HCT116 (cell line): ENCODE results near the gene TDRD9. TPM values are rescaled to one million over a fixed set of nuclear protein-coding genes. Genes with fewer than 3 reads are reported as not detected.

ENCODE experiments used
- ATAC-seq: fragments of 200-7000 bp; cut with Tn5 transposase; 2 replicates; pipeline ENCODE4 v1.9.1; 2020; ENCODE audit warnings: mild to moderate bottlenecking, moderate library complexity
- BruUV-seq: library from RNA; stranded (reverse); fragments of 400-500 nt; replicated peaks from 2 replicates; lab custom pipeline; 2021; lab: Mats Ljungman, UMichigan
- CTCF ChIA-PET: fragments of 300-600 bp; sonication (Branson Sonifier 250); formaldehyde crosslinking; loops from one replicate; lab custom pipeline; 2021; ENCODE audit warnings: antibody characterized with exemption; lab: Charles Lee
- POLR2A ChIA-PET: fragments of 300-600, 350-600 bp; sonication (Branson Sonifier 250); formaldehyde crosslinking; loops from one replicate; lab custom pipeline; 2021; ENCODE audit warnings: antibody characterized with exemption; lab: Charles Lee
- RAD21 ChIA-PET, 2 experiments: fragments of 300-600 bp; sonication (Branson Sonifier 250); formaldehyde crosslinking; loops; one replicate each; lab custom pipeline; 2023; ENCODE audit warnings: low total read pairs in 2 of 2; ENCODE audit not compliant: uncharacterized antibody in 2 of 2, unreplicated experiment in 2 of 2, low non-redundant PET in 1 of 2; lab: Charles Lee
- DNase-seq: peaks from one replicate; pipeline ENCODE4 v3.0.0-alpha.2; 2010; ENCODE audit warnings: low read depth, low spot score
- H2AFZ ChIP-seq: fragments of 200-600 bp; shearing (Covaris generic), sonication (generic); 2 replicates; pipeline ENCODE4 v1.6.1; 2017; ENCODE audit warnings: low read depth, mixed run types, mixed read lengths, antibody characterized with exemption, low read length; ENCODE audit not compliant: poor library complexity, severe bottlenecking
- H3K27ac ChIP-seq: 2 replicates; pipeline ENCODE4 v1.5.1; 2012; ENCODE audit warnings: low read depth, low read length
- H3K27me3 ChIP-seq: fragments of 200-600 bp; sonication (generic); 2 replicates; pipeline ENCODE4 v1.6.1; 2016; ENCODE audit warnings: mixed run types, low read length, mixed read lengths; ENCODE audit not compliant: insufficient read depth
- H3K36me3 ChIP-seq, 2 experiments: fragments of 200-500 bp in 1 of 2; fragments of 200-600 bp in 1 of 2; sonication (Bioruptor generic) in 1 of 2; sonication (generic) in 1 of 2; 2 replicates each; pipeline versions ENCODE4 v1.5.1 to v1.6.1; 2014 to 2016; ENCODE audit warnings: low read length in 2 of 2, inconsistent platforms in 1 of 2, mixed read lengths in 1 of 2, mixed run types in 1 of 2; ENCODE audit not compliant: insufficient read depth in 2 of 2, control insufficient read depth in 1 of 2
- H3K4me1 ChIP-seq, 2 experiments: fragments of 200-600 bp in 1 of 2; sonication (generic) in 1 of 2; 2 replicates each; pipeline versions ENCODE4 v1.5.1 to v1.6.1; 2012 to 2017; ENCODE audit warnings: low read length in 2 of 2, inconsistent platforms in 1 of 2, mild to moderate bottlenecking in 1 of 2, mixed read lengths in 1 of 2, mixed run types in 1 of 2, moderate library complexity in 1 of 2; ENCODE audit not compliant: insufficient read depth in 2 of 2, control insufficient read depth in 1 of 2
- H3K4me2 ChIP-seq: fragments of 200-600 bp; sonication (generic); 2 replicates; pipeline ENCODE4 v1.6.1; 2017; ENCODE audit warnings: mixed run types, low read length, mixed read lengths
- H3K4me3 ChIP-seq, 2 experiments: fragments of 200-600 bp in 1 of 2; sonication (generic) in 1 of 2; replicated peaks in 1 of 2; 2 replicates each; pipeline ENCODE4 v1.5.1; 2011 to 2016; ENCODE audit warnings: low read length in 2 of 2, control low read depth in 1 of 2, low read depth in 1 of 2, mild to moderate bottlenecking in 1 of 2, mixed read lengths in 1 of 2, mixed run types in 1 of 2
- H3K79me2 ChIP-seq: fragments of 200-600 bp; sonication (generic); 2 replicates; pipeline ENCODE4 v1.6.1; 2017; ENCODE audit warnings: mild to moderate bottlenecking, mixed run types, low read length, moderate library complexity, mixed read lengths; ENCODE audit not compliant: insufficient read depth
- H3K9ac ChIP-seq: fragments of 200-600 bp; sonication (generic); 2 replicates; pipeline ENCODE4 v1.6.1; 2016; ENCODE audit warnings: low read length, mixed read lengths
- H3K9me2 ChIP-seq: fragments of 200-600 bp; sonication (generic), shearing (Covaris generic); 2 replicates; pipeline ENCODE4 v1.6.1; 2017; ENCODE audit warnings: mixed run types, mild to moderate bottlenecking, moderate library complexity; ENCODE audit not compliant: insufficient read depth
- H3K9me3 ChIP-seq, 2 experiments: fragments of 200-500 bp in 1 of 2; fragments of 200-600 bp in 1 of 2; sonication (Bioruptor generic) in 1 of 2; sonication (generic) in 1 of 2; 2 replicates each; pipeline ENCODE4 v1.6.1; 2014 to 2017; ENCODE audit warnings: low read length in 2 of 2, mixed read lengths in 2 of 2, inconsistent platforms in 1 of 2, low read depth in 1 of 2, mild to moderate bottlenecking in 1 of 2, mixed run types in 1 of 2, moderate library complexity in 1 of 2; ENCODE audit not compliant: control insufficient read depth in 1 of 2, insufficient read depth in 1 of 2
- H4K20me1 ChIP-seq: fragments of 200-600 bp; sonication (generic), shearing (Covaris generic); 2 replicates; pipeline ENCODE4 v1.6.1; 2017; ENCODE audit warnings: mixed run types, mild to moderate bottlenecking, moderate library complexity; ENCODE audit not compliant: insufficient read depth
- CBX3 ChIP-seq: IDR thresholded peaks from 2 replicates; pipeline ENCODE4 v1.6.1; 2012; ENCODE audit warnings: low read depth
- EGR1 ChIP-seq: IDR thresholded peaks from 2 replicates; pipeline ENCODE4 v1.6.1; 2012; ENCODE audit warnings: low read depth
- ELF1 ChIP-seq: IDR thresholded peaks from 2 replicates; pipeline ENCODE4 v1.6.1; 2012; ENCODE audit warnings: low read depth, borderline replicate concordance
- FOSL1 ChIP-seq: IDR thresholded peaks from 2 replicates; pipeline ENCODE4 v1.6.1; 2012; ENCODE audit warnings: low read depth
- JUND ChIP-seq: IDR thresholded peaks from 2 replicates; pipeline ENCODE4 v1.6.1; 2012
- POLR2A ChIP-seq: IDR thresholded peaks from 2 replicates; pipeline ENCODE4 v1.7.0; 2011; ENCODE audit warnings: borderline replicate concordance; ENCODE audit not compliant: insufficient read depth, insufficient read length; ENCODE audit errors: extremely low read depth
- SIN3A ChIP-seq: IDR thresholded peaks from 2 replicates; pipeline ENCODE4 v1.6.1; 2012; ENCODE audit warnings: low read depth
- SP1 ChIP-seq: IDR thresholded peaks from 2 replicates; pipeline ENCODE4 v1.6.1; 2012; ENCODE audit warnings: low read depth
- SRF ChIP-seq: IDR thresholded peaks from 2 replicates; pipeline ENCODE4 v1.6.1; 2012; ENCODE audit warnings: low read depth
- TCF7L2 ChIP-seq: IDR thresholded peaks from 2 replicates; pipeline ENCODE4 v1.7.0; 2011; ENCODE audit warnings: borderline replicate concordance, inconsistent platforms; ENCODE audit not compliant: insufficient read depth, insufficient read length; ENCODE audit errors: extremely low read depth
- ZFX ChIP-seq: fragments of 450-650 bp; IDR thresholded peaks from 2 replicates; pipeline ENCODE4 v1.6.1; 2017
- ZNF274 ChIP-seq: fragments of 200-500 bp; sonication (Bioruptor generic); IDR thresholded peaks from 2 replicates; pipeline ENCODE4 v1.6.1; 2014; ENCODE audit warnings: mild to moderate bottlenecking, low read depth, low read length, inconsistent platforms
- intact Hi-C: fragments of 100-400 bp; cut with micrococcal nuclease; formaldehyde crosslinking; loops from 2 replicates; pipeline ENCODE4 v1.10.0; 2022
- total RNA-seq: library from RNA; stranded (reverse); gene quantifications from one replicate; pipeline ENCODE4 v1.2.1, GENCODE V29; 2021; ENCODE audit not compliant: unreplicated experiment
- TF ChIP-seq, protein P1 (sequence below): IDR thresholded peaks from 2 replicates; pipeline ENCODE4 v1.6.1; 2012
- TF ChIP-seq, protein P2 (sequence below): IDR thresholded peaks from 2 replicates; pipeline ENCODE4 v1.6.1; 2011; ENCODE audit warnings: mild to moderate bottlenecking, low read length, moderate library complexity; ENCODE audit not compliant: insufficient replicate concordance; ENCODE audit errors: extremely low read depth
- TF ChIP-seq, protein P3 (sequence below), 3 experiments: fragments of 200-600 bp in 1 of 3; sonication (generic) in 1 of 3; IDR thresholded peaks in 2 of 3; conservative IDR thresholded peaks in 1 of 3; 2 replicates each; pipeline ENCODE4 v1.5.1; 2012 to 2017; ENCODE audit warnings: low read depth in 2 of 3, low read length in 2 of 3, antibody characterized with exemption in 1 of 3, borderline replicate concordance in 1 of 3, control low read depth in 1 of 3, mild to moderate bottlenecking in 1 of 3, mixed read lengths in 1 of 3, mixed run types in 1 of 3, moderate library complexity in 1 of 3; ENCODE audit not compliant: insufficient read depth in 1 of 3

Gene TDRD9
- total RNA-seq, 1 experiment from 2014 or later: not detected

DNA sequence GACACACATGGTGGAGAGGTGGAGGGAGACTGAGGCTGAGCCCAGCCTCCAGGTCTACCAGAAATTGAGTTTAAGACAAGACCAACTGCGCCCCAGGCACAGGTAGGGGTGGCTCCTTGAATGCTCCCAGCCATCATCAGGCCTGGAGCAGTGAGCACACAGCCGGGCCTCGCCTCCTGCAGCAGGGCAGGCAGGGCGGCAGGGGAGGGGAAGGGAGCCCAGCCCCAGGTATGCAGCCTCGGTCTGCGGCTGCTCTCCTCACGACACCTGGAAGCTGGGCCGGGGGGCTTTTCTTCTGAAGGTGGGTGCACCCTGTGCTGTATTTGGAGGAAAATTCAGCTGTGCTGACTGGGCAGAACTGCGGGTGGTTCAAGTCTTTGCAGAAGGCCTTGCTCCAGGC lies 29.5 kb upstream of the TDRD9 start:
- DNase-seq (no peak), ATAC-seq (no peak)
- CTCF ChIA-PET: no interaction called here
- RAD21 ChIA-PET: no interaction called here
- no peaks in the 10 kb centered on the region for H3K79me2 ChIP-seq
- H2AFZ ChIP-seq: no peak overlapping the region
- peaks cover 8 to 20% of the 10 kb centered on the region in 2 experiments; a peak in 3 of 4 replicates for H3K4me1 ChIP-seq
- H3K27ac ChIP-seq: no peak overlapping the region
- intact Hi-C loops: no loop called here
- H3K9me2 ChIP-seq: no peaks in the 10 kb centered on the region
- H3K9ac ChIP-seq: no peak overlapping the region
- no peak overlapping the region for H3K4me3 ChIP-seq
- TF ChIP-seq SIN3A: no peak
- TF ChIP-seq ZFX: no peak
- no peak for TF ChIP-seq ELF1
- TF ChIP-seq JUND: no peak
- TF ChIP-seq CBX3: no peak
- no peak for TF ChIP-seq POLR2A
- no peak for TF ChIP-seq ZNF274
- no peak for TF ChIP-seq SP1
- TF ChIP-seq, protein P1, sequence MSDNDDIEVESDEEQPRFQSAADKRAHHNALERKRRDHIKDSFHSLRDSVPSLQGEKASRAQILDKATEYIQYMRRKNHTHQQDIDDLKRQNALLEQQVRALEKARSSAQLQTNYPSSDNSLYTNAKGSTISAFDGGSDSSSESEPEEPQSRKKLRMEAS: no peak
- TF ChIP-seq FOSL1: no peak
- TF ChIP-seq, protein P2, sequence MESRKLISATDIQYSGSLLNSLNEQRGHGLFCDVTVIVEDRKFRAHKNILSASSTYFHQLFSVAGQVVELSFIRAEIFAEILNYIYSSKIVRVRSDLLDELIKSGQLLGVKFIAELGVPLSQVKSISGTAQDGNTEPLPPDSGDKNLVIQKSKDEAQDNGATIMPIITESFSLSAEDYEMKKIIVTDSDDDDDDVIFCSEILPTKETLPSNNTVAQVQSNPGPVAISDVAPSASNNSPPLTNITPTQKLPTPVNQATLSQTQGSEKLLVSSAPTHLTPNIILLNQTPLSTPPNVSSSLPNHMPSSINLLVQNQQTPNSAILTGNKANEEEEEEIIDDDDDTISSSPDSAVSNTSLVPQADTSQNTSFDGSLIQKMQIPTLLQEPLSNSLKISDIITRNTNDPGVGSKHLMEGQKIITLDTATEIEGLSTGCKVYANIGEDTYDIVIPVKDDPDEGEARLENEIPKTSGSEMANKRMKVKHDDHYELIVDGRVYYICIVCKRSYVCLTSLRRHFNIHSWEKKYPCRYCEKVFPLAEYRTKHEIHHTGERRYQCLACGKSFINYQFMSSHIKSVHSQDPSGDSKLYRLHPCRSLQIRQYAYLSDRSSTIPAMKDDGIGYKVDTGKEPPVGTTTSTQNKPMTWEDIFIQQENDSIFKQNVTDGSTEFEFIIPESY: no peak
- TF ChIP-seq, protein P3, sequence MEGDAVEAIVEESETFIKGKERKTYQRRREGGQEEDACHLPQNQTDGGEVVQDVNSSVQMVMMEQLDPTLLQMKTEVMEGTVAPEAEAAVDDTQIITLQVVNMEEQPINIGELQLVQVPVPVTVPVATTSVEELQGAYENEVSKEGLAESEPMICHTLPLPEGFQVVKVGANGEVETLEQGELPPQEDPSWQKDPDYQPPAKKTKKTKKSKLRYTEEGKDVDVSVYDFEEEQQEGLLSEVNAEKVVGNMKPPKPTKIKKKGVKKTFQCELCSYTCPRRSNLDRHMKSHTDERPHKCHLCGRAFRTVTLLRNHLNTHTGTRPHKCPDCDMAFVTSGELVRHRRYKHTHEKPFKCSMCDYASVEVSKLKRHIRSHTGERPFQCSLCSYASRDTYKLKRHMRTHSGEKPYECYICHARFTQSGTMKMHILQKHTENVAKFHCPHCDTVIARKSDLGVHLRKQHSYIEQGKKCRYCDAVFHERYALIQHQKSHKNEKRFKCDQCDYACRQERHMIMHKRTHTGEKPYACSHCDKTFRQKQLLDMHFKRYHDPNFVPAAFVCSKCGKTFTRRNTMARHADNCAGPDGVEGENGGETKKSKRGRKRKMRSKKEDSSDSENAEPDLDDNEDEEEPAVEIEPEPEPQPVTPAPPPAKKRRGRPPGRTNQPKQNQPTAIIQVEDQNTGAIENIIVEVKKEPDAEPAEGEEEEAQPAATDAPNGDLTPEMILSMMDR (IDR thresholded peaks at IDR 0.05 in 2 of 3, conservative IDR thresholded peaks at IDR 0.05 in 1 of 3; ENCODE audit: borderline replicate concordance in 1 of 3, insufficient read depth in 1 of 3, low read depth in 2 of 3, low read length in 2 of 3): no peak
- TF ChIP-seq SRF: no peak
- TF ChIP-seq EGR1: no peak
- TF ChIP-seq TCF7L2: no peak
- H3K4me2 ChIP-seq: no peak overlapping the region
- H3K36me3 ChIP-seq: no peaks in the 10 kb centered on the region
- no peaks in the 10 kb centered on the region for H4K20me1 ChIP-seq
- POLR2A ChIA-PET: no interaction called here
- BruUV-seq: no TSS peak
- no peaks in the 10 kb centered on the region; a peak in 1 of 4 replicates for H3K9me3 ChIP-seq
- no peaks in the 10 kb centered on the region for H3K27me3 ChIP-seq
